Heart right ventricle (tissue), 16 donors: ENCODE data around the gene SLC28A3. TPM values are rescaled to one million over a fixed set of nuclear protein-coding genes. Genes with fewer than 3 reads are reported as not detected.

Experiments used
- ATAC-seq, 8 donors: fragments of 200-7000 bp; cut with Tn5 transposase; one replicate each; pipeline ENCODE4 v1.9.1; 2020; ENCODE audit warnings: mild to moderate bottlenecking in 8 of 8, moderate library complexity in 8 of 8, moderate number of reproducible peaks in 1 of 8
- DNase-seq, 2 donors: peaks; one replicate each; pipeline ENCODE4 v3.0.0-alpha.2; 2020
- H3K27ac ChIP-seq, 10 donors: fragments of 200-600 bp; sonication (generic) in 2 of 10; one replicate each; pipeline versions ENCODE4 v1.5.0 to v1.8.0; 2020 to 2022; ENCODE audit warnings: mild to moderate bottlenecking in 3 of 10
- H3K27me3 ChIP-seq, 7 donors: fragments of 200-600 bp; one replicate each; pipeline ENCODE4 v1.8.0; 2021 to 2022; ENCODE audit warnings: mild to moderate bottlenecking in 2 of 7
- H3K36me3 ChIP-seq, 9 donors: fragments of 200-600 bp; sonication (generic) in 1 of 9; one replicate each; pipeline versions ENCODE4 v1.5.0 to v1.8.0; 2020 to 2022; ENCODE audit warnings: mild to moderate bottlenecking in 2 of 9
- H3K4me1 ChIP-seq, 9 donors: fragments of 200-600 bp; sonication (generic) in 1 of 9; one replicate each; pipeline versions ENCODE4 v1.5.0 to v1.8.0; 2020 to 2022; ENCODE audit warnings: mild to moderate bottlenecking in 4 of 9
- H3K4me3 ChIP-seq, 10 donors: fragments of 200-600 bp; sonication (generic) in 2 of 10; one replicate each; pipeline versions ENCODE4 v1.5.0 to v1.8.0; 2020 to 2022; ENCODE audit warnings: mild to moderate bottlenecking in 7 of 10, moderate library complexity in 2 of 10
- H3K9me3 ChIP-seq, 11 donors: fragments of 200-600 bp in 10 of 11; sonication (generic) in 2 of 11; one replicate each; pipeline versions ENCODE4 v1.5.0 to v1.8.0; 2013 to 2022; ENCODE audit warnings: mild to moderate bottlenecking in 2 of 11, control low read depth in 1 of 11, moderate library complexity in 1 of 11
- WGBS, 2 donors: extraction: QIAGEN DNeasy Blood & Tissue Kit; methylation state at CpG; one replicate each; pipeline ENCODE4 v1.1.7; 2013; ENCODE audit warnings: inconsistent platforms in 1 of 2; 5-methylcytosine and 5-hydroxymethylcytosine counted together
- intact Hi-C, 10 donors: fragments of 100-400 bp; cut with DNase I; formaldehyde crosslinking; loops; one replicate each; pipeline versions ENCODE4 v1.11.1 to v1.14.2; 2022
- polyA plus RNA-seq, 2 donors: library from polyadenylated mRNA; stranded (reverse); fragments of 200-250 nt; gene quantifications; one replicate each; pipeline ENCODE4 v1.2.3, GENCODE V29; 2013
- total RNA-seq, 10 donors: library from RNA; stranded (reverse); fragmentation: NEBNext Ultra II Directional in 3 of 10; extraction: Animal tissue kit (Norgen Biotek cat#: 25700) in 3 of 10; gene quantifications; one replicate each; pipeline versions ENCODE4 v1.2.1 to v1.2.4, GENCODE V29; 2021 to 2023
- TF ChIP-seq, protein P1 (sequence below), 9 donors: fragments of 200-600 bp; sonication (generic) in 2 of 9; IDR thresholded peaks; one replicate each; pipeline versions ENCODE4 v1.5.0 to v1.8.0; 2021 to 2022; ENCODE audit warnings: antibody characterized with exemption in 9 of 9, mild to moderate bottlenecking in 5 of 9, moderate library complexity in 1 of 9
- donor health status: Arrhythmogenic right ventricular cardiomyopathy.
- donor health status: ischemic (EF 13 %, LVEDD 7.1; RV severe dilation, severe dysfunction).
- donor health status: healthy with polysubstance abuse.
- donor health status: DM: no; HTN: yes; CAD: no.
- donor health status: DM: no; HTN: no; CAD: no.
- donor health status: ischemic (EF 25% LVEDD 6.9; RV normal size, moderate dysfunction).
- donor health status: ischemic (EF 25% LVEDD 5.7; RV mildly dilated, moderate dysfunction).
- donor health status: healthy.
- donor health status: DM: yes; HTN: yes; CAD: no.
- donor health status: Ischemic cardiomyopathy.
- donor health status: ischemic (EF 35%, LVEDD 5.7; RV mildly dilated, moderate dysfunction).
- donor health status: nonischemic (EF 11% LVEDD 7.7; RV severe dilation, severe dysfunction).
- donor health status: DM: yes; HTN: yes; CAD: no.
- donor health status: PGD.
- donor health status: ischemic (EF 29% LVEDD 5.4; RV normal size, mild dysfunction).
- donor health status: nonischemic (EF 23%, LVEDD 6.1; RV moderate dilation, normal function).

The SLC28A3 gene
- total and polyA plus RNA-seq, 12 donors, result 0.01 to 0.65 (median 0.18) TPM; not detected in 1

DNA sequence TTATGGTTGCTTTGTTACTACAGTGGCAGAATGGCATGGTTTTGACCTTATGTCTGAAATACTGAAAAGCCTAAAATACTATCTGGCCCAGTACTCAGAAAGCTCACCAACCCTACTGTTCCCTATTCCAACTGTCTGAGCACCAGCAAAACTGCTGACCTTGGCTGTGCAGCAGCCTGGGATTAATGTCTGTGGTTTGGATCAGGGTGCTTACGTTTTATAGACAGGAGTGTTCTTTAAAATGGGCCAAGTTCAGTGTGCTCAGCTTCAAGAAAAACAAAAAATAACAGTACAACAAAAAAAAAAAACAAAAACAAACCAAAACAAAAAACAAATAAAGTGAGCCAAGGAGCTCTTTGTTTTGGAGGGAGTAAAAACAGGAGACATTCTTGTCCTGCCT, 36.4 kb downstream of the SLC28A3 start:
- 85 to 93% methylated on average over 1 of the region's 1 CpG for WGBS, 2 donors
- H3K27ac ChIP-seq, result no peak overlapping the region
- intact Hi-C loops, result no loop called here
- DNase-seq (no peak), ATAC-seq (no peak)
- H3K4me3 ChIP-seq, result no peak overlapping the region
- H3K4me1 ChIP-seq, result peaks cover 0 to 13% (median 0%) of the 10 kb centered on the region in 9 donors
- no peaks in the 10 kb centered on the region for H3K27me3 ChIP-seq
- no peaks in the 10 kb centered on the region for H3K36me3 ChIP-seq
- TF ChIP-seq, protein P1, sequence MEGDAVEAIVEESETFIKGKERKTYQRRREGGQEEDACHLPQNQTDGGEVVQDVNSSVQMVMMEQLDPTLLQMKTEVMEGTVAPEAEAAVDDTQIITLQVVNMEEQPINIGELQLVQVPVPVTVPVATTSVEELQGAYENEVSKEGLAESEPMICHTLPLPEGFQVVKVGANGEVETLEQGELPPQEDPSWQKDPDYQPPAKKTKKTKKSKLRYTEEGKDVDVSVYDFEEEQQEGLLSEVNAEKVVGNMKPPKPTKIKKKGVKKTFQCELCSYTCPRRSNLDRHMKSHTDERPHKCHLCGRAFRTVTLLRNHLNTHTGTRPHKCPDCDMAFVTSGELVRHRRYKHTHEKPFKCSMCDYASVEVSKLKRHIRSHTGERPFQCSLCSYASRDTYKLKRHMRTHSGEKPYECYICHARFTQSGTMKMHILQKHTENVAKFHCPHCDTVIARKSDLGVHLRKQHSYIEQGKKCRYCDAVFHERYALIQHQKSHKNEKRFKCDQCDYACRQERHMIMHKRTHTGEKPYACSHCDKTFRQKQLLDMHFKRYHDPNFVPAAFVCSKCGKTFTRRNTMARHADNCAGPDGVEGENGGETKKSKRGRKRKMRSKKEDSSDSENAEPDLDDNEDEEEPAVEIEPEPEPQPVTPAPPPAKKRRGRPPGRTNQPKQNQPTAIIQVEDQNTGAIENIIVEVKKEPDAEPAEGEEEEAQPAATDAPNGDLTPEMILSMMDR (IDR thresholded peaks at IDR 0.05), result no peak
- H3K9me3 ChIP-seq, result no peaks in the 10 kb centered on the region

DNA sequence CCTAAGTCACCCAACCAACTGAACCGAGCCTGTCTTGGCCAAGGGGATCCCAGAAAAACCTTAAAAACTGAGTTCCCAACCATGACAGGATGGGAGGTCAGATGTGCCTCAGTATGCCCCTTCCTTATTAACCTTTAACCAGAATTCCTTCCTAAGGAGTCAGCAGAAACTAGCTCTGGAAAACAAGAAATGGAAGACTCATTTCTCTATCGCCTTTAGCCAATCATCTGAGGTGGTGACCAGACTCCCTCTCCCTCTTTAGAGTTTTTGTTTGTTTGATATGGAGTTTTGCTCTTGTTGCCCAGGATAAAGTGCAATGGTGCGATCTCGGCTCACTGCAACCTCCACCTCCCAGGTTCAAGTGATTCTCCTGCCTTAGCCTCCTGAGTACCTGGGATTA, 37.5 kb downstream of the SLC28A3 start:
- intact Hi-C loops, result no loop called here
- Histone ChIP-seq H3K4me1 (peaks cover 0 to 13% (median 0%) of the 10 kb centered on the region in 9 donors), H3K9me3 (no peaks in the 10 kb centered on the region), H3K4me3 (no peak overlapping the region), H3K27me3 (no peaks in the 10 kb centered on the region), H3K27ac (no peak overlapping the region), H3K36me3 (no peaks in the 10 kb centered on the region)
- TF ChIP-seq, protein P1 (IDR thresholded peaks at IDR 0.05), result no peak
- 94 to 98% methylated on average over 4 of the region's 4 CpGs for WGBS, 2 donors
- DNase-seq (no peak), ATAC-seq (no peak)

DNA sequence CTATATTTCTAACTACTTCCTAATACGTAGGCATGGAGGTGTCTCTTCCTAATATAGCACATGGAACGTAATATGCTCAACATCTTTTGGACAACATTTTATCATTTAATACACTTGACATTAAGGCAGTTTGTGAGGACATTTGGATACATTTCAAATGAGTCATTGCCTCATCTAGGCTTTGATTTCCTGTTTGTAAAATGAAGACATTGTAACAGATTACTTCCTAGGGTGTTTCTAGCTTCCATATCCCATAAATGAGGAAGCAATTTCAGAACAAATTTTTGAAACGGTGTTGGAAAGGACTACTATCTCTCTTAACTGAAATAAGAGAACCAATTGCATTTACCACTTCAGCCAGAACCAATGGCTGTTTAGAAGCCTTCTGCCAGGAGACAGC, 38.7 kb downstream of the SLC28A3 start:
- Histone ChIP-seq H3K4me3 (no peak overlapping the region), H3K36me3 (no peaks in the 10 kb centered on the region), H3K9me3 (no peaks in the 10 kb centered on the region), H3K4me1 (peaks cover 0 to 15% (median 0%) of the 10 kb centered on the region in 9 donors), H3K27ac (peak overlapping the region in 1 of 10 donors; percentile 11), H3K27me3 (no peaks in the 10 kb centered on the region)
- ATAC-seq (peak in 2 of 8 donors; percentile 19 to 27), DNase-seq (no peak)
- TF ChIP-seq, protein P1 (IDR thresholded peaks at IDR 0.05), result no peak
- intact Hi-C loops, result no loop called here
- WGBS, 2 donors, result 18 to 34% methylated on average over 3 of the region's 3 CpGs

DNA sequence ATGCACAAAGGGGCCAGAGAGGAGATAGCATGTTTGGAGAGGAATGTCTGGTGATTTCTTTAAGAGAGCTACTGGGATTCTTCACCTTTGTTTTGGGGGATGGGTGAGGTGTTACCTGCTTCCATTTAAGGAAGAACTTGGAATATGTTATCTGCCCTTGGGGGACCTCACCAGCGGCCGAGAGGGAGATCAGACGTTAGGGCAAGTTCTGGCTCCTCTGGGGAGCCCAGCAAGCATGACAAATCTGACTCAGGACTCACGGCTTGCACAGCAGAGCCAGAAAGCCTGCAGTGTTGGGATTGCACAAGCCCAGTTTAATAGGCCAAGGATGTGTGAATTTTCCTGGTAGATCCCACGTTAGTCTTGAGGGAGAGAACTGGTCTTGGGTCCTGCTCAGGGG, 40.3 kb downstream of the SLC28A3 start:
- DNase-seq (no peak), ATAC-seq (no peak)
- no peaks in the 10 kb centered on the region for H3K36me3 ChIP-seq
- H3K4me3 ChIP-seq, result no peak overlapping the region
- 74 to 83% methylated on average over 5 of the region's 5 CpGs for WGBS, 2 donors
- TF ChIP-seq, protein P1 (IDR thresholded peaks at IDR 0.05), result no peak
- no peaks in the 10 kb centered on the region for H3K27me3 ChIP-seq
- no peaks in the 10 kb centered on the region for H3K9me3 ChIP-seq
- peaks cover 0 to 29% (median 0%) of the 10 kb centered on the region in 9 donors for H3K4me1 ChIP-seq
- intact Hi-C loops, result no loop called here
- H3K27ac ChIP-seq, result no peak overlapping the region
